GM18517 (cell line): ENCODE results near the gene HPGDS.

Experiments
- ATAC-seq: cut with Tn5 transposase; IDR thresholded peaks from one replicate; pipeline ENCODE4 v1.9.1; 2021; ENCODE audit warnings: mild to moderate bottlenecking, moderate library complexity; ENCODE audit not compliant: unreplicated experiment

HPGDS gene

DNA sequence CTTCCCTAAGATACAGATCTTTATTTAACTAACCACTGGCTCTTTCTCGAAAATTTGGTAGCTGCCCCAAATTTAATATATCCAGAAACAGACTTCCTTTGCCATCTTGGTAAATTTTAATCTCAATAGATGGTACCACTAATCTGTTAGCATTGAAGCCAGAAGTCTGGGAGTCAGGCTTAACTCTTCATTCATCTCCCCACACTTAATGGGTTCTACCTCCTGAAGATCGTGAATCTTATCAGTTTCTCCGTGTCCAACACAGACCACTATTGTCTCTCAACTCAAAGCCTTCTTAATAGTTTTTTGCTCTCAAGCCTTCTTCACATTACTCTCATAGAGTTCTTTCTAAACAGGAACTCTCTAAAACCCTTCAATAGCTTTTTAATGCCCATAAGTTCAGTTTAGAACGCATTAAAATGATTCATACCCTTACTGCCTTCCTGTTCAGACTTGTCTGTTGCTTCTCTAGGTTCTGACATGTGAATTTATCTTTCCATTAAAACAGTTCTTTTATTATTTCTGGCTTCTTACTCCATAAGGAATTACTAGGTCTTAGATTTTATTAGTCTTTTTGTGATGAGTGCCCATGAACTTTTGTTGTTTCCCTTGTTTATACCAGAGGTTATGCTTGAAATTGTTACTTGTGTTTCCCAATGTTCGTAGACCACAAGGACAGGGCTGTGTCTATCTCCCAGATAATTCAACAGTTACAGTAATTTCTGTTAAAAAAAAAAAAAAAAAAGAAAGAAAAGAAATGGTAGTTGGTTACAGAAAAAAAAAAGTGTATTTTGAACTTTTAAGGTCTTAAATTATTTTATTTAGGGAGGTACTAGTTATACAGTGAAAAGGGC lies 80.2 kb downstream of the HPGDS start:
- no peak for ATAC-seq

DNA sequence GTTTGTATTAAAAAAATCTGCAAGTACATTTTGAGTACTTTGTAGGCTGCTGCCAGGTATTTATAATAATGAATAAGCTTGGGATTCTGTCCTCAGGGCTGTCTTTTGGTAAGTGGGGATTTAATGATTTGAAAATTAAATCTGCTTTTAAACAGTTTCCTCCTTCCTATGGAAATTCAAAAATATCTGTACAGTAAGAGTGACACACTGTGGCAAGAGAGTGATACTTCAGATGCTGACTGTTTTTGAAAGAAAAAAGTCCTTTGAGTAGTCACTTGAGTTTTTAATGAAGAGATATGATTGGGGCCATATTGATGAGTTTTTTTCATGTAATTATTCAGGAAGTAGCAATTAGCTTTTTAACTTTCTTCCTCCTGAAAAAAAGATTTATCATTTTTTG lies 85.8 kb downstream of the HPGDS start:
- no peak for ATAC-seq

DNA sequence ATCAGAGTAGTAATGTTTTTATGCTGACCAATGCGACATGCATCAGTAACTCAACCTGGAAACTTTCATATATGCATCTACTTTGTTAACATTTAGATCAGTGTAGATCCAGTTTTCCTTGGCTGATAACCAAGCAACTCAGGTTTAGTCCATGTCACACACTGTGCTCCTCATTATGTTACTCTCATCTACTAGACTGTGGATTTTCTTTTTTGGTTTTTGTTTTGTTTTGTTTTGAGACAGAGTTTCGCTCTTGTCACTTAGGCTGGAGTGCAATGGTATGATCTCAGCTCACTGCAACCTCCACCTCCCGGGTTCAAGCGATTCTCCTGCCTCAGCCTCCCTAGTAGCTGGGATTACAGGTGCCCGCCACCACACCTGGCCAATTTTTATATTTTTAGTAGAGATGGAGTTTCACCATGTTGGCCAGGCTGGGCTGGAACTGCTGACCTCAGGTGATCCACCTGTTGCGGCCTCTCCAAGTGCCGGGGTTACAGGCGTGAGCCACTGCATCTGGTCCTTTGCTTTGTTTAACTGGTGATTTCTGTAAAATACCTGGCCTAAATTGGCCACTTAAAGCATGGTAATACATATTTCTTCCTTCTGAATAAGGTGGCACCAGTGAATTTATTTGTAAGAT lies 86.4 kb downstream of the HPGDS start:
- no peak for ATAC-seq

DNA sequence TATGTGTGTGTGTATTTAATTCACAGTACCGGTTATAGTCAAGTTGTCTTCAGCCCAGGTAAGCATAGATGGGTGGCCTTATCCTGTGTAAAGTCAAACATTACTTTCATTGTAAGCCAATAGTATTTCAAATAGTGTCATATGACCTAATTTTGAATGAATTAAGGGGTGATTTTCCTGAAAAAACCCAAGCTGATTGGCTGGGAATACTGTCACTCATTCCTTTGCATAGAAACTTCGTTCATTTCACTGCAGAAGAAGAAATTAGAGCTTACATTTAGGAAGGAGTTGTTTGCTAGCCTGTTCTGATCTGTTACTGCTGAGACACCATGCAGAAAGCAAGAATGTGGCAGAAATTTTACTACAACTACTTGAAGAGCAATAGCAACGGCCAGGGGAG lies 89.6 kb downstream of the HPGDS start:
- no peak for ATAC-seq

DNA sequence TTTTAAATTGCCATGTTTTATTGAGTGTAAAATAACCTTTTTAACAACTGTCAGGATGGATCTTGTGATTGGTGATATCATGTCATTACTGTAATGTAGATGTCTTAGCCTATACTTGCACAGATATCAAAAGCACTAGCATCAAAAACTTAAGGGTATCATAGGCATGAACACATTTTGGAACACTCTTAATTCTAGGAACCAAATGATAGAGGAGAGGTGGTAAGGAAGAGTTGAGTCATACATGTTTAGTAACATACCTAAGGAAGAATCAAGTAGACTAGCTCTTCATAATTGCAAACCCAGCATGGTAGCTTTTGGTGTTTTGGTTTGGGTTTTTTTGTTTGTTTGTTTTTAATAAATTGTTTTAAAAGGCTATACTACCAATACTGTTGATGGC lies 91.5 kb downstream of the HPGDS start:
- no peak for ATAC-seq
